Measurements from ENCODE around the gene CSF1R. TPM values are rescaled to one million over a fixed set of nuclear protein-coding genes. Genes with fewer than 3 reads are reported as not detected.

The CSF1R gene
- total and polyA plus RNA-seq, 2 donors (not counting 3 experiments of a cell fraction or from before 2014, with no cell fraction given), result not detected

DNA sequence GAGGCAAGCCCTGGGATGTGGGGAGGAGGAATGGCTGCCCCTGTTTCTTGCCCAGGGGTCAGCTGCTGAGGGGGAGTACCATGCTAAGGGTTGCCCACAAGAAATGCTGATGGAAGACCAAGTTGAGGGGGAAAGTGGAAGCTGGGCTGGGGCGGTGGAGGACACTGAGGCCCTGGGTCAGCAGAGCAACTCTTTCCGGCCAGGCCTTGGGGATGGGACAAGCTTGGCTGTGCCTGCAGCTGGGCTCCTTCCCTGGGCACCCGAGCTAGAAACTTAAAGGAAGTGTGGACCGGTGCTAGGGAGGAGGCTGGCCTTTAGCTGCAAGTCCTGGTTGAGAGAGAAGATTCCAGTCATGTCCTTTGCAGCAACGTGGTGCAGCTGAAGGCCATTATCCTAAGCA, 22.7 kb downstream of the CSF1R start:
- Histone ChIP-seq H3K9me1 (replicated peaks; ENCODE audit: control insufficient read depth, extremely low read depth, insufficient read depth, low read length) (no peaks in the 10 kb centered on the region), H4K20me1 (replicated peaks; ENCODE audit: control insufficient read depth, extremely low read depth, insufficient read depth, low read length) (no peaks in the 10 kb centered on the region), H3K36me3 (ENCODE audit: control insufficient read depth in 2 of 2, extremely low read depth in 1 of 2, insufficient read depth in 2 of 2, low read length in 2 of 2) (no peaks in the 10 kb centered on the region), H3K27me3 (ENCODE audit: control insufficient read depth in 2 of 2, insufficient read depth in 2 of 2, low read length in 2 of 2) (no peaks in the 10 kb centered on the region), H3K9ac (replicated peaks; ENCODE audit: extremely low read depth, insufficient read depth, low read length) (no peak overlapping the region), H2AFZ (ENCODE audit: low read depth, low read length) (no peak overlapping the region), H3K4me1 (ENCODE audit: control insufficient read depth, extremely low read depth, insufficient read depth, low read length) (peaks cover 26% of the 10 kb centered on the region), H3K27ac (ENCODE audit: insufficient read depth, low read depth, low read length) (no peak overlapping the region), H3K9me3 (replicated peaks; ENCODE audit: control insufficient read depth, insufficient read depth, low read length) (no peaks in the 10 kb centered on the region), H3K4me2 (ENCODE audit: insufficient read depth, low read length) (no peak overlapping the region), H3K79me2 (ENCODE audit: control insufficient read depth, insufficient read depth, low read length) (no peaks in the 10 kb centered on the region), H3K4me3 (replicated peaks in 1 of 3; ENCODE audit: insufficient read depth in 1 of 3, low read depth in 1 of 3, low read length in 3 of 3) (no peak overlapping the region)
- dilution Hi-C loops (cut with MboI; ENCODE audit: extremely low pct_ligation_motif_present, low sequenced_read_pairs) (no loop called here), intact Hi-C loops (cut with micrococcal nuclease) (no loop called here)
- BruUV-seq (replicated peaks), result no TSS peak
- TF ChIP-seq FOS (IDR thresholded peaks at IDR 0.05; ENCODE audit: borderline replicate concordance, insufficient read depth, low read length), result no peak
- TF ChIP-seq GATA2 (IDR thresholded peaks at IDR 0.05; ENCODE audit: insufficient read depth, insufficient read length, low read depth, low read length), result no peak
- no peak for TF ChIP-seq MYC (IDR thresholded peaks at IDR 0.05; ENCODE audit: low read depth, low read length)
- no peak for TF ChIP-seq JUN (IDR thresholded peaks at IDR 0.05; ENCODE audit: borderline replicate concordance, insufficient read depth, insufficient read length, low read depth)
- TF ChIP-seq EZH2 (IDR thresholded peaks at IDR 0.05; ENCODE audit: borderline replicate concordance, low read depth, low read length, severe bottlenecking), result no peak
- no peak for TF ChIP-seq POLR2AphosphoS5 (IDR thresholded peaks at IDR 0.05; ENCODE audit: insufficient read depth, low read depth, low read length)
- TF ChIP-seq, protein P1, sequence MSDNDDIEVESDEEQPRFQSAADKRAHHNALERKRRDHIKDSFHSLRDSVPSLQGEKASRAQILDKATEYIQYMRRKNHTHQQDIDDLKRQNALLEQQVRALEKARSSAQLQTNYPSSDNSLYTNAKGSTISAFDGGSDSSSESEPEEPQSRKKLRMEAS (IDR thresholded peaks at IDR 0.05; ENCODE audit: insufficient read depth, insufficient read length), result no peak
- TF ChIP-seq CTCF (IDR thresholded peaks at IDR 0.05; ENCODE audit: extremely low read depth in 1 of 2, insufficient read depth in 1 of 2, low read depth in 1 of 2, low read length in 2 of 2), result no peak
- TF ChIP-seq POLR2A (IDR thresholded peaks at IDR 0.05; ENCODE audit: low read depth, low read length), result no peak
- CTCF ChIA-PET, result interaction anchor here (0.9 to 2.5 kb wide), 4 partner anchors 10 to 38 kb away, joined by 3 to 14 read pairs (median 7); no protein-coding TSS in a partner anchor
- DNase-seq (ENCODE audit: low read depth, low spot score), result no peak
- FAIRE-seq, result no peak
- POLR2A ChIA-PET, result no interaction called here
